Ascending aorta (tissue), 2 donors: Measurements from ENCODE around the gene EHBP1L1. TPM values are rescaled to one million over a fixed set of nuclear protein-coding genes. Genes with fewer than 3 reads are reported as not detected.
A peak's percentile ranks its signal among the peaks of the same experiment; 100 is the strongest.

ENCODE experiments used
- DNase-seq, 2 donors: peaks; one replicate each; pipeline ENCODE4 v3.0.0-alpha.2; 2019; ENCODE audit warnings: low spot score in 2 of 2
- H3K27ac ChIP-seq, 2 donors: fragments of 200-600 bp; sonication (generic); one replicate each; pipeline ENCODE4 v1.5.1; 2016 to 2017; ENCODE audit warnings: mild to moderate bottlenecking in 1 of 2
- H3K27me3 ChIP-seq: fragments of 200-600 bp; sonication (generic); one replicate; pipeline ENCODE4 v1.5.1; 2017
- H3K36me3 ChIP-seq, 2 donors: fragments of 200-600 bp; sonication (generic); one replicate each; pipeline ENCODE4 v1.5.1; 2016
- H3K4me1 ChIP-seq, 2 donors: fragments of 200-600 bp; sonication (generic); one replicate each; pipeline ENCODE4 v1.5.1; 2016 to 2017; ENCODE audit warnings: mild to moderate bottlenecking in 1 of 2
- H3K4me3 ChIP-seq, 2 donors: fragments of 200-600 bp; sonication (generic); one replicate each; pipeline ENCODE4 v1.5.1; 2016 to 2017; ENCODE audit warnings: mild to moderate bottlenecking in 1 of 2
- H3K9me3 ChIP-seq, 2 donors: fragments of 200-600 bp; sonication (generic); one replicate each; pipeline ENCODE4 v1.5.1; 2016
- CTCF ChIP-seq, 3 experiments: fragments of 200-600 bp in 2 of 3; fragments of 450-650 bp in 1 of 3; sonication (generic) in 2 of 3; IDR thresholded peaks; one replicate each; pipeline ENCODE4 v1.5.1; 2016 to 2019; ENCODE audit warnings: antibody characterized with exemption in 3 of 3, mild to moderate bottlenecking in 1 of 3, moderate library complexity in 1 of 3
- intact Hi-C: fragments of 100-400 bp; cut with DNase I; formaldehyde crosslinking; loops from one replicate; pipeline ENCODE4 v1.15.1; 2023
- total RNA-seq: library from RNA; depleted of rRNA; stranded (reverse); fragments of >200 nt; gene quantifications from one replicate; pipeline ENCODE4 v1.1.0, GENCODE V29; 2016

EHBP1L1 gene
- total RNA-seq, 1 donor from 2014 or later = 418 TPM

GRCh38 chr11:65592858-65593517, 17.1 kb downstream of the EHBP1L1 start:
- no peaks in the 10 kb centered on the region for H3K27me3 ChIP-seq
- no peaks in the 10 kb centered on the region for H3K9me3 ChIP-seq
- H3K27ac ChIP-seq = no peak overlapping the region
- TF ChIP-seq CTCF (IDR thresholded peaks at IDR 0.05) = no peak
- no peak overlapping the region for H3K4me3 ChIP-seq
- H3K4me1 ChIP-seq = peaks cover 7% of the 10 kb centered on the region in 2 donors
- no peak for DNase-seq
- H3K36me3 ChIP-seq = peaks cover 48 to 53% of the 10 kb centered on the region in 2 donors
- intact Hi-C loops = loop anchor here (1.0 kb wide), 1 partner anchor 19 kb away; no protein-coding TSS in a partner anchor

GRCh38 chr11:65593518-65594414, 17.9 kb downstream of the EHBP1L1 start:
- Histone ChIP-seq H3K9me3 (no peaks in the 10 kb centered on the region), H3K27ac (no peak overlapping the region), H3K36me3 (peaks cover 55% of the 10 kb centered on the region in 2 donors), H3K4me3 (no peak overlapping the region), H3K4me1 (peaks cover 0 to under 1% of the 10 kb centered on the region in 2 donors), H3K27me3 (no peaks in the 10 kb centered on the region)
- intact Hi-C loops = loop anchor here (1.0 kb wide), 2 partner anchors 19 to 53 kb away; no protein-coding TSS in a partner anchor
- TF ChIP-seq CTCF (IDR thresholded peaks at IDR 0.05) = peak; percentile 51 to 74 (median 71)
- no peak for DNase-seq

DNA sequence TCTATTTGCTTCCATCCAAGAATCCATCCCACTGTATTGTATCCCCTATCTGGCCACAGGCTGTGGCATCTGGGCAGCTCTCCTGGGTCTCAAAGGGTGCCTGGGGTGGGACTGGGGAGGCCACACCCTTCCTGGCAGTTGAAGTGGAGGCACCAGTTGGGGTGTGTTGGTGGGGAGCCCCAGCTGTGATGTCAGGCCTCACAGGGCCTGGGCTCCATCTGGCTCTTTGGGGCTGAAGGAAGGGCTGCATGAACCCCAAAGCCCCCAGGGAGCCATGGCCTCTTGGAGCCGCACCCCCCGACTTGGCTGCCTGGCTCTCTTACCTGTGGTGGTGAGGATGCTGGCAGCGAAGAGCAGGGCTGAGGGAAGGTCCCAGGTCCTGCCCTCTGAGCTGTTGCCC, 19.3 kb downstream of the EHBP1L1 start:
- peaks cover 55 to 60% of the 10 kb centered on the region in 2 donors for H3K36me3 ChIP-seq
- H3K27ac ChIP-seq = peak overlapping the region in 1 of 2 donors; percentile 14
- no peak for TF ChIP-seq CTCF (IDR thresholded peaks at IDR 0.05)
- no peak overlapping the region for H3K4me3 ChIP-seq
- DNase-seq = no peak
- H3K27me3 ChIP-seq = no peaks in the 10 kb centered on the region
- H3K9me3 ChIP-seq = no peaks in the 10 kb centered on the region
- H3K4me1 ChIP-seq = no peaks in the 10 kb centered on the region
- intact Hi-C loops = no loop called here

- TF ChIP-seq CTCF (IDR thresholded peaks at IDR 0.05) = no peak
- intact Hi-C loops = no loop called here
These were observed 19.9 kb downstream of the EHBP1L1 start, which contains the start of gene KCNK7 for GRCh38 chr11:65595543-65596281. Gene KCNK7 (minus strand): TSS chr11:65595800. CDS start chr11:65595772, 28 bp downstream.

DNA sequence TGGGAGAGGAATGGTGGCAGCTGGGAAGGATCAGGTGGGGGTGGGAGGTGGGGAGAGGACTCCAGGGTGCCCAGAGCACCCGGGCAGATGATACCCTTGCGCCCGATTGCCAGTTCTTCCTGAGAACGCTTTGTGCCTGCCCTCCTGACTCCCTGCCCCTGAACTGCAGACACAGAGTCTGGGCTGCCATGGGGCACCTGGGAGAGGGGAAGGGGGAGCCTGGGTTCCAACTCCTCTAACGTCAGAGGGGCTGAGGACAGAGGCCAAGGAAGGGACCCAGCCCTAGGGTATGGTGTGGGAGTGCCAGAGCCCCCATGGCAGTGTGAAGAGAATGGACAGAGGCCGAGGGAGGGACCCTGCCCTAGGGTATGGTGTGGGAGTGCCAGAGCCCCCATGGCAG, 20.7 kb downstream of the EHBP1L1 start:
- no peak for TF ChIP-seq CTCF (IDR thresholded peaks at IDR 0.05)
- Histone ChIP-seq H3K9me3 (no peaks in the 10 kb centered on the region), H3K27me3 (no peaks in the 10 kb centered on the region), H3K4me3 (no peak overlapping the region), H3K27ac (no peak overlapping the region), H3K4me1 (no peaks in the 10 kb centered on the region), H3K36me3 (peaks cover 41 to 50% of the 10 kb centered on the region in 2 donors)
- DNase-seq = no peak
- intact Hi-C loops = no loop called here

More at GRCh38 chr11:65595543-65596281, 19.9 kb downstream of the EHBP1L1 start, which contains the start of gene KCNK7:
- no peaks in the 10 kb centered on the region for H3K27me3 ChIP-seq
- peak within 1 kb of the TSS in 1 of 2 donors; percentile 14 for H3K27ac ChIP-seq
- H3K4me3 ChIP-seq = no peak within 1 kb of the TSS
- H3K4me1 ChIP-seq = no peaks in the 10 kb centered on the region
- H3K36me3 ChIP-seq = peaks cover 49 to 58% of the 10 kb centered on the region in 2 donors
- DNase-seq = no peak
- H3K9me3 ChIP-seq = no peaks in the 10 kb centered on the region
